HFFc6 (cell line): ENCODE data around the gene GREM1. TPM values are rescaled to one million over a fixed set of nuclear protein-coding genes. Genes with fewer than 3 reads are reported as not detected.

Experiments used
- DNase-seq: peaks from one replicate; pipeline ENCODE4 v3.0.0-alpha.2; 2018
- H3K27ac Mint-ChIP-seq: 2 replicates; pipeline ENCODE4 v1.8.0; 2020; ENCODE audit warnings: mild to moderate bottlenecking, mixed read lengths
- H3K27me3 Mint-ChIP-seq: 2 replicates; pipeline ENCODE4 v1.8.0; 2021; ENCODE audit warnings: mild to moderate bottlenecking, moderate library complexity, mixed read lengths; ENCODE audit not compliant: insufficient read depth
- H3K36me3 Mint-ChIP-seq: 2 replicates; pipeline ENCODE4 v1.8.0; 2021; ENCODE audit warnings: low read depth, mixed read lengths
- H3K4me1 Mint-ChIP-seq: 2 replicates; pipeline ENCODE4 v1.8.0; 2020; ENCODE audit warnings: low read depth, mixed read lengths
- H3K4me3 Mint-ChIP-seq: 2 replicates; pipeline ENCODE4 v1.8.0; 2020; ENCODE audit warnings: mild to moderate bottlenecking, moderate library complexity, mixed read lengths
- H3K9me3 Mint-ChIP-seq: 2 replicates; pipeline ENCODE4 v1.8.0; 2020; ENCODE audit warnings: mild to moderate bottlenecking, mixed read lengths
- CTCF ChIP-seq: fragments of 200-600 bp; sonication (generic); IDR thresholded peaks from 2 replicates; pipeline ENCODE4 v1.5.0; 2021; ENCODE audit warnings: antibody characterized with exemption, mild to moderate bottlenecking
- total RNA-seq, 6 experiments: library from RNA; stranded (reverse); fragmentation: NEBNext Ultra II Directional; extraction: Animal tissue kit (Norgen Biotek cat#: 25700); gene quantifications; 2 replicates in 1 of 6; 3 replicates in 5 of 6; pipeline ENCODE4 v1.2.3, GENCODE V29; 2021

GREM1 gene
- total RNA-seq, 6 experiments from 2014 or later = 2,146 to 4,099 (median 3,549) TPM

GRCh38 chr15:32757426-32757825, 39.6 kb downstream of the GREM1 start:
- H3K4me3 Mint-ChIP-seq = no peak overlapping the region
- TF ChIP-seq CTCF = no peak
- H3K27ac Mint-ChIP-seq = no peak overlapping the region
- peaks cover 39% of the 10 kb centered on the region for H3K4me1 Mint-ChIP-seq
- no peak for DNase-seq
- H3K36me3 Mint-ChIP-seq = peaks cover 68% of the 10 kb centered on the region
- H3K27me3 Mint-ChIP-seq = peaks cover 2% of the 10 kb centered on the region; the same call in 1 of the 2 replicates
- peaks cover 21% of the 10 kb centered on the region for H3K9me3 Mint-ChIP-seq

GRCh38 chr15:32763295-32763694, 45.5 kb downstream of the GREM1 start:
- Mint-ChIP-seq H3K36me3 (peaks cover 54% of the 10 kb centered on the region), H3K4me1 (peaks cover 62% of the 10 kb centered on the region), H3K9me3 (no peaks in the 10 kb centered on the region), H3K27ac (peak overlapping the region; percentile 8), H3K27me3 (peaks cover 2% of the 10 kb centered on the region), H3K4me3 (no peak overlapping the region)
- no peak for TF ChIP-seq CTCF
- DNase-seq = no peak

GRCh38 chr15:32765236-32765635, 47.4 kb downstream of the GREM1 start:
- Mint-ChIP-seq H3K27me3 (peaks cover 2% of the 10 kb centered on the region), H3K4me1 (peaks cover 76% of the 10 kb centered on the region), H3K4me3 (no peak overlapping the region), H3K36me3 (peaks cover 62% of the 10 kb centered on the region), H3K9me3 (no peaks in the 10 kb centered on the region), H3K27ac (peak overlapping the region; percentile 41; the same call in 1 of the 2 replicates)
- no peak for DNase-seq
- TF ChIP-seq CTCF = no peak

- Mint-ChIP-seq H3K9me3 (no peaks in the 10 kb centered on the region), H3K4me3 (peak overlapping the region; percentile 69), H3K27ac (peak overlapping the region; percentile 84), H3K27me3 (peaks cover 2% of the 10 kb centered on the region), H3K36me3 (peaks cover 62% of the 10 kb centered on the region), H3K4me1 (peaks cover 76% of the 10 kb centered on the region)
- TF ChIP-seq CTCF = no peak
- no peak for DNase-seq
These were observed 48.3 kb downstream of the GREM1 start for GRCh38 chr15:32766101-32766500.

- Mint-ChIP-seq H3K9me3 (no peaks in the 10 kb centered on the region), H3K27ac (peak overlapping the region; percentile 84), H3K36me3 (peaks cover 62% of the 10 kb centered on the region), H3K4me1 (peaks cover 76% of the 10 kb centered on the region), H3K27me3 (peaks cover 4% of the 10 kb centered on the region), H3K4me3 (peak overlapping the region; percentile 69)
- no peak for DNase-seq
- TF ChIP-seq CTCF = no peak
These were observed 49.4 kb downstream of the GREM1 start for GRCh38 chr15:32767236-32767635.

- Mint-ChIP-seq H3K27me3 (peaks cover 5% of the 10 kb centered on the region), H3K9me3 (peaks cover 12% of the 10 kb centered on the region), H3K4me1 (peaks cover 83% of the 10 kb centered on the region), H3K27ac (peak overlapping the region; percentile 98), H3K36me3 (peaks cover 80% of the 10 kb centered on the region), H3K4me3 (peak overlapping the region; percentile 69)
- TF ChIP-seq CTCF = peak; percentile 12; the same call in 1 of the 2 replicates
- peak; percentile 97 for DNase-seq
These were observed 56.2 kb downstream of the GREM1 start for GRCh38 chr15:32774022-32774421.
